ENCODE data around the gene PPP1R16B.

- TF ChIP-seq SUZ12 (IDR thresholded peaks at IDR 0.05; ENCODE audit: extremely low read depth, insufficient read depth, insufficient read length) = no peak
- TF ChIP-seq YY1 (IDR thresholded peaks at IDR 0.05; ENCODE audit: insufficient read depth, insufficient read length) = no peak
These were observed 61.0 kb downstream of the PPP1R16B start for GRCh38 chr20:38866265-38867061.

Measured in NT2/D1 (cell line).